Stimulated activated CD8-positive, alpha-beta memory T cell treated with anti-CD3 and anti-CD28 coated beads, Interleukin-7, amount 100 ng/mL, for 48 hours (primary cell): ENCODE data around the gene GUSB.

Experiments used
- DNase-seq, 2 donors: peaks; one replicate each; pipeline ENCODE4 v3.0.0-alpha.2; 2020; ENCODE audit warnings: low read depth in 1 of 2; ENCODE audit errors: extremely low read depth in 1 of 2

GUSB gene

GRCh38 chr7:65937296-65937695, 44.7 kb downstream of the GUSB start:
- DNase-seq = no peak

DNA sequence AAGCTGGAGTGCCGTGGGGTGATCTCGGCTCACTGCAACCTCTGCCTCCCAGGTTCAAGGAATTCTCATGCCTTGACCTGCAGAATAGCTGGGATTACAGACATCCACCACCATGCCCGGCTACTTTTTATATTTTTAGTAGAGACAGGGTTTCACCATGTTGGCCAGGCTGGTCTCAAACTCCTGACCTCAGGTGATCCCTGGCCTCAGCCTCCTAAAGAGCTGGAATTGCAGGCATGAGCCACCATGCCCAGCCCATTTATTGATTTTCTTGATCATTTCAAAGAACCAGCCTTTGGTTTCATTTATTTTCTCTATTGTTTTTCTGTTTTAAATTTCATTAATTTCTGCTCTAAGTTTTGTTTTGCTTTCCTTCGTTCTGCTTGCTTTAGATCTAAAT, 50.3 kb downstream of the GUSB start:
- DNase-seq = no peak

- DNase-seq = no peak
Measured at GRCh38 chr7:65927489-65928448, 54.2 kb downstream of the GUSB start.

DNA sequence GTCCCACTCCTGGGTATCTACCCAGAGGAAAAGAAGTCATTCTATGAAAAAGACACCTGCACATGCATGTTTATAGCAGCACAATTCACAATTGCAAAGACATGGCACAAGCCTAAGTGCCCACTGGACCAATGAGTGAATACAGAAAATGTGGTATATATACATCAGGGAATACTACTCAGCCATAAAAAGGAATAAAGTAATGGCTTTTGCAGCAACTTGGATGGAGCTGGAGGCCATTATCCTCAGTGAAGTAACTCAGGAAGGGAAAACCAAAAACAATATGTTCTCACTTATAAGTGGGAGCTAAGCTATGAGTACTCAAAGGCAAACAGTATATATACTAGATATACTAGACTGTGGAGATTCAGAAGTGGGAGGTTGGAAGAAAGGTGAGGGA, 55.4 kb downstream of the GUSB start:
- DNase-seq = no peak

DNA sequence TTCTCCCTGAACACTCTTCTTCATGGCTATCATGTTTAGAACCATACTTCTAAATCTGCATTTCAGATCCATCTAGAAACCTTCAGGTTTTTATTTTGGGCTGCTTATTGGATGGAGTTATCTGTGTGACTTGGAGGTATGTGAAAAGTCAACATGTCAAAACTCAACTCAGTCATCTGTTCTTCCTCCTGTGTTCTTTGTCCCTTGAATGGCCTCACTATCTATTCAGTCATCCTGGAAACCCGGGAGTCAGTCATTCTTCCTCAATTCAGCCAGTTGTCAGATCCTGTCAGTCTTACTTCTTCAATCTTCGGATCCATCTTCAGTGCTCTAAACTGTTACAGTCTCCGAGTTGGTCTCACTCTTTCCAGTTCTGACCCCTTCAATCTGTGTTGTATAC, 57.0 kb downstream of the GUSB start:
- DNase-seq = no peak

DNA sequence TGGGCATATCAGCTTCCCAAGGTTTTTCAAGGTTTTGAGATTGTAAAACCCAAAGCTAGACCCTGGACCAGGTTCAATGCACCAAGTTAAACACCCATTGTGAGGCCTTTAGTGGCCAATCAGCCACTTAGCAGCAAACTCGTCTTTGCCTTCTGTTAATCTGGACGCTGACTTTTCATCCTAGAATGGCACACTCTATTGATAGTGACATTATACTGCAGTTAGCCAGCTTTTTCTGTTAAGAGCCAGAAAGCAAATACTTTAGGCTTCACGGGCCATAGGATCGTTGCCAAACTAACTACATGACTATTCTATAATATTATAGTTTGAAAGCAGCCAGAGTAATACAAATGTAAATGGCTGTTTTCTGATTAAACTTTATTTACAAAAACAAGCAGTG, 57.8 kb downstream of the GUSB start:
- DNase-seq = no peak

DNA sequence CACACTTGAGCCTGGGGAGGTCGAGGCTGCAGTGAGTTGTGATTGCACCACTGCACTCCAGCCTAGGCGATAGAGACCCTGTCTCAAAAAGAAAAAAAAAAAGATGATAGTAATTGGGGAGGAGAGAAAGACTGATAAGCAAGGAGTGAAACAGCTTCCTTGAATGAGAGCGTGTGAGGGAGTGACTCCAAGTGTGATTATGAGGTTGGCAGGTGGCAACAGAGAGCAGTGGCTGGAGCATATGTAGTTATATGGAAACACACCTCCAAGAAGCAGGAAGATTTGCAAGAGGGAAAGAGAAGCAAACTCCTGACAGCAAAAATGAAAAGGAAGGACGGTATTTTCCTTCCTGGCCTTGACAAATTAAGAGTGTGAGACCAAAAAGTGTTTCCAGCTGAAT, 58.7 kb downstream of the GUSB start:
- DNase-seq = no peak

DNA sequence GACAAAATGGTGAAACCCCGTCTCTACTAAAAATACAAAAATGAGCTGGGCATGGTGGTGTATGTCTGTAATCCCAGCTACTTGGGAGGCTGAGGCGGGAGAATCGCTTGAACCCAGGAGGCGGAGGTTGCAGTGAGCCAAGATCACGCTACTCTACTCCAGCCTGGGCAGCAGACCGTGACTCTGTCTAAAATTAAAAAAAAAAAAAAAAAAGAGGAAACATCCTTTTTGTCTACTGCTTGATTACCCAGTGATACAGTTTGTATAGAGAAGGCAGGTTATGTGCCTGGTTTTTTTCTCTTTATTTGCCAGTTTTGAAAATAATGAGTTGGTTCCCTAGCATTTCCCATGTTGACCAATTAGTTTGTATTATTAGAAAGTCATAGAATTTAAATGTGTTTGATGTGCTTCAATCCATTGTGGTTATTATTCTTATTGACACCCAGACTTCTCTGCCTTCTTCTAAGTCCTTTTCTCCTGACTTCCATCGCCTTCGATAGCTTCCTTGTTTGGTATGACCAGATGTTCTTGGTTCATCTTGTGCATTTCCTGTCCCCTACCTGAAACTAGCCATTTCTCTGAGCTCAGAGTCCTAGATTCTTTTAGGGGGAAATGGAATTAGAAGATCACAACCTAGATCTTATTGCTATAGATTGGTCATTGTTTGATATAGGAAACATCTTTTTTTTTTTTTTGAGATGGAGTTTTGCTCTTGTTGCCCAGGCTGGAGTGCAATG, 65.9 kb downstream of the GUSB start:
- no peak for DNase-seq

DNA sequence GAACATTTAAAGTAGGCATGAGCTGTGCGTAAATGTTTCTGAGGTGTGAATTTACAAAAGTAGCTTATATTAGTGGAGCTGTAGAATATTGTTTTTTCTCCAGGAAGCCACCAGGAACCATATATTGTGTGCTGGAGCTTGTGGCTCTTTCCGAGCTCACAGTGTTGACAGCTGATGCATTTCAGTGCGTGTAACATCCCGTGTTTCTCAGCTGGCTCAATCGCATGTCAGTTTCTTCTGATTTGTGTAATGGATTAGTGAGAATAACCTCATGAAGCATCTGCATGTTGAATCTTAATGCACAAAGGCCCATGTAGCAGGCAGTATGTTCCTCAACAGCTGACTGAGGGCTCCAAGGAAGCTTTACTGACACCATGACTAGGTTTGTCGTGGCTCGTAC, 69.8 kb downstream of the GUSB start:
- no peak for DNase-seq
